Activated CD8-positive, alpha-beta T cell treated with anti-CD3 and anti-CD28 coated beads for 36 hours (primary cell): Measurements from ENCODE around the gene KRT85. TPM values are rescaled to one million over a fixed set of nuclear protein-coding genes. Genes with fewer than 3 reads are reported as not detected.
"Not testable (repeated sequence)": the region's sequence is repeated elsewhere in the genome, so short reads cannot be mapped to it uniquely, and the experiment has no call there.

Experiments used
- ATAC-seq: fragments of 200-7000 bp; cut with Tn5 transposase; one replicate; pipeline ENCODE4 v1.10.0; 2021; ENCODE audit warnings: mild to moderate bottlenecking, moderate library complexity
- CTCF ChIA-PET: fragments of 350-600 bp; sonication (Branson Sonifier 250); formaldehyde crosslinking; loops from one replicate; lab custom pipeline; 2021; ENCODE audit warnings: antibody characterized with exemption; lab: Charles Lee
- POLR2A ChIA-PET: fragments of 350-600 bp; sonication (Branson Sonifier 250); formaldehyde crosslinking; loops from one replicate; lab custom pipeline; 2021; ENCODE audit warnings: antibody characterized with exemption; lab: Charles Lee
- DNase-seq: peaks from one replicate; pipeline ENCODE4 v3.0.0-alpha.2; 2020
- H3K27ac Mint-ChIP-seq: one replicate; pipeline ENCODE4 v1.8.0; 2021; ENCODE audit warnings: mild to moderate bottlenecking, mixed read lengths
- H3K27me3 Mint-ChIP-seq: one replicate; pipeline ENCODE4 v1.8.0; 2021; ENCODE audit warnings: mixed read lengths
- H3K36me3 Mint-ChIP-seq: one replicate; pipeline ENCODE4 v1.8.0; 2021; ENCODE audit warnings: low read depth, mixed read lengths
- H3K4me1 Mint-ChIP-seq: one replicate; pipeline ENCODE4 v1.8.0; 2021; ENCODE audit warnings: low read depth, mixed read lengths
- H3K4me3 Mint-ChIP-seq: one replicate; pipeline ENCODE4 v1.8.0; 2021; ENCODE audit warnings: mild to moderate bottlenecking, moderate library complexity, mixed read lengths
- H3K9me3 Mint-ChIP-seq: one replicate; pipeline ENCODE4 v1.8.0; 2021; ENCODE audit warnings: mixed read lengths
- CTCF ChIP-seq: fragments of 200-600 bp; IDR thresholded peaks from one replicate; pipeline ENCODE4 v1.8.0; 2022; ENCODE audit warnings: antibody characterized with exemption, mild to moderate bottlenecking
- intact Hi-C: fragments of 100-400 bp; cut with micrococcal nuclease; formaldehyde crosslinking; loops from one replicate; pipeline ENCODE4 v1.10.0; 2022
- total RNA-seq, 2 experiments: library from RNA; stranded (reverse); gene quantifications; one replicate each; pipeline ENCODE4 v1.2.3, GENCODE V29; 2021

KRT85 gene
- total RNA-seq, 2 experiments from 2014 or later: not detected

- TF ChIP-seq CTCF: no peak
- peaks cover 1% of the 10 kb centered on the region for H3K27me3 Mint-ChIP-seq
- H3K9me3 Mint-ChIP-seq: no peaks in the 10 kb centered on the region
- no peak overlapping the region for H3K4me3 Mint-ChIP-seq
- POLR2A ChIA-PET: no interaction called here
- H3K36me3 Mint-ChIP-seq: no peaks in the 10 kb centered on the region
- DNase-seq (no peak), ATAC-seq (no peak)
- peaks cover 12% of the 10 kb centered on the region for H3K4me1 Mint-ChIP-seq
- CTCF ChIA-PET: interaction anchor here (1.1 to 1.3 kb wide), 2 partner anchors 20 to 24 kb away, joined by 3 to 4 read pairs; no protein-coding TSS in a partner anchor
- no peak overlapping the region for H3K27ac Mint-ChIP-seq
- intact Hi-C loops: no loop called here
Measured at GRCh38 chr12:52347016-52347415, 20.3 kb downstream of the KRT85 start.

GRCh38 chr12:52346593-52346992 lies 20.7 kb downstream of the KRT85 start:
- intact Hi-C loops: no loop called here
- Mint-ChIP-seq H3K27me3 (peaks cover 1% of the 10 kb centered on the region), H3K36me3 (no peaks in the 10 kb centered on the region), H3K4me1 (peaks cover 9% of the 10 kb centered on the region), H3K4me3 (no peak overlapping the region), H3K9me3 (no peaks in the 10 kb centered on the region), H3K27ac (no peak overlapping the region)
- DNase-seq (no peak), ATAC-seq (no peak)
- POLR2A ChIA-PET: no interaction called here
- CTCF ChIA-PET: no interaction called here
- no peak for TF ChIP-seq CTCF

GRCh38 chr12:52345041-52345440 lies 22.2 kb downstream of the KRT85 start:
- intact Hi-C loops, H3K4me1 Mint-ChIP-seq, H3K27ac Mint-ChIP-seq, DNase-seq, POLR2A ChIA-PET, ATAC-seq, H3K27me3 Mint-ChIP-seq, H3K36me3 Mint-ChIP-seq, H3K4me3 Mint-ChIP-seq, H3K9me3 Mint-ChIP-seq: not testable (repeated sequence)
- CTCF ChIA-PET: interaction anchor here (0.7 to 1.8 kb wide), 3 partner anchors 17 to 66 kb away, joined by 3 to 5 read pairs (median 3); no protein-coding TSS in a partner anchor

GRCh38 chr12:52344111-52344510 lies 23.2 kb downstream of the KRT85 start:
- Mint-ChIP-seq H3K36me3 (no peaks in the 10 kb centered on the region), H3K9me3 (no peaks in the 10 kb centered on the region), H3K4me3 (no peak overlapping the region), H3K4me1 (no peaks in the 10 kb centered on the region), H3K27ac (no peak overlapping the region), H3K27me3 (peaks cover 1% of the 10 kb centered on the region)
- no peak for DNase-seq
- no peak for TF ChIP-seq CTCF
- ChIA-PET CTCF (interaction anchor here (0.9 to 1.8 kb wide), 4 partner anchors 13 to 172 kb away, joined by 3 to 5 read pairs (median 3); no protein-coding TSS in a partner anchor), POLR2A (no interaction called here)
- no peak for ATAC-seq
- intact Hi-C loops: no loop called here

- Mint-ChIP-seq H3K4me3 (no peak overlapping the region), H3K27ac (no peak overlapping the region), H3K9me3 (no peaks in the 10 kb centered on the region), H3K27me3 (no peaks in the 10 kb centered on the region), H3K4me1 (no peaks in the 10 kb centered on the region), H3K36me3 (no peaks in the 10 kb centered on the region)
- ChIA-PET CTCF (interaction anchor here (1.1 kb wide), 1 partner anchor 172 kb away, joined by 3 read pairs; no protein-coding TSS in a partner anchor), POLR2A (no interaction called here)
- TF ChIP-seq CTCF: no peak
- intact Hi-C loops: no loop called here
- DNase-seq (no peak), ATAC-seq (no peak)
Measured at GRCh38 chr12:52343550-52343949, 23.7 kb downstream of the KRT85 start.
